Neuronal stem cell (in vitro differentiated cells): ENCODE data around the gene NINJ2.
A peak's percentile ranks its signal among the peaks of the same experiment; 100 is the strongest.
"Not testable (repeated sequence)": the region's sequence is repeated elsewhere in the genome, so short reads cannot be mapped to it uniquely, and the experiment has no call there.

Experiments used
- DNase-seq: peaks from one replicate; pipeline ENCODE4 v3.0.0-alpha.2; 2013; ENCODE audit warnings: low spot score
- H2AFZ ChIP-seq: one replicate; pipeline ENCODE4 v1.6.1; 2013; ENCODE audit warnings: mild to moderate bottlenecking, low read length, inconsistent platforms
- H2AK5ac ChIP-seq: 2 replicates; pipeline ENCODE4 v1.6.1; 2013; ENCODE audit warnings: low read depth, mild to moderate bottlenecking, inconsistent platforms, low read length, moderate library complexity, mixed read lengths
- H2BK120ac ChIP-seq: 2 replicates; pipeline ENCODE4 v1.6.1; 2013; ENCODE audit warnings: low read depth, mild to moderate bottlenecking, inconsistent platforms, low read length, moderate library complexity, mixed read lengths
- H2BK12ac ChIP-seq: one replicate; pipeline ENCODE4 v1.6.1; 2013; ENCODE audit warnings: low read length, inconsistent platforms
- H2BK15ac ChIP-seq: 2 replicates; pipeline ENCODE4 v1.6.1; 2013; ENCODE audit warnings: mild to moderate bottlenecking, low read length, inconsistent platforms, mixed read lengths
- H2BK5ac ChIP-seq: one replicate; pipeline ENCODE4 v1.6.1; 2013; ENCODE audit warnings: inconsistent platforms, mild to moderate bottlenecking, low read length, moderate library complexity
- H3K14ac ChIP-seq: one replicate; pipeline ENCODE4 v1.6.1; 2013; ENCODE audit warnings: low read length, inconsistent platforms
- H3K18ac ChIP-seq: 2 replicates; pipeline ENCODE4 v1.6.1; 2013; ENCODE audit warnings: low read length, inconsistent platforms
- H3K23ac ChIP-seq: 2 replicates; pipeline ENCODE4 v1.6.1; 2013; ENCODE audit warnings: low read depth, mild to moderate bottlenecking, mixed read lengths, low read length, inconsistent platforms; ENCODE audit not compliant: poor library complexity
- H3K27ac ChIP-seq: replicated peaks from 3 replicates; pipeline ENCODE4 v1.5.1; 2013; ENCODE audit warnings: low read length, inconsistent platforms
- H3K27me3 ChIP-seq, 3 experiments: 2 replicates each; pipeline ENCODE4 v1.6.1; 2013; ENCODE audit warnings: low read length in 3 of 3, mild to moderate bottlenecking in 2 of 3, inconsistent platforms in 1 of 3, low read depth in 1 of 3, mixed read lengths in 1 of 3, moderate library complexity in 1 of 3; ENCODE audit not compliant: control insufficient read depth in 3 of 3, insufficient read depth in 3 of 3
- H3K36me3 ChIP-seq, 2 donors: replicated peaks in 1 of 2; 2 replicates each; pipeline ENCODE4 v1.6.1; 2013; ENCODE audit warnings: low read length in 2 of 2; ENCODE audit not compliant: control insufficient read depth in 2 of 2, insufficient read depth in 2 of 2
- H3K4ac ChIP-seq: 2 replicates; pipeline ENCODE4 v1.6.1; 2013; ENCODE audit warnings: inconsistent platforms, mild to moderate bottlenecking, low read length, moderate library complexity
- H3K4me1 ChIP-seq, 2 donors: 1 replicate in 1 of 2; 2 replicates in 1 of 2; pipeline ENCODE4 v1.6.1; 2013; ENCODE audit warnings: low read length in 2 of 2, low read depth in 1 of 2; ENCODE audit not compliant: control insufficient read depth in 2 of 2, insufficient read depth in 1 of 2
- H3K4me2 ChIP-seq: one replicate; pipeline ENCODE4 v1.6.1; 2013; ENCODE audit warnings: mild to moderate bottlenecking, low read length, inconsistent platforms; ENCODE audit not compliant: insufficient read depth, poor library complexity, severe bottlenecking
- H3K4me3 ChIP-seq, 2 donors: 2 replicates each; pipeline ENCODE4 v1.5.1; 2013; ENCODE audit warnings: low read length in 2 of 2, mild to moderate bottlenecking in 2 of 2, inconsistent platforms in 1 of 2, moderate library complexity in 1 of 2
- H3K79me1 ChIP-seq: one replicate; pipeline ENCODE4 v1.6.1; 2013; ENCODE audit warnings: low read depth, mild to moderate bottlenecking, inconsistent platforms, low read length, moderate library complexity
- H3K9ac ChIP-seq: one replicate; pipeline ENCODE4 v1.6.1; 2013; ENCODE audit warnings: mild to moderate bottlenecking, low read depth, low read length, inconsistent platforms; ENCODE audit not compliant: poor library complexity
- H3K9me3 ChIP-seq, 2 donors: replicated peaks in 1 of 2; 2 replicates each; pipeline versions ENCODE3 to v1.6.1; 2013; ENCODE audit warnings: low read length in 2 of 2, mild to moderate bottlenecking in 2 of 2, inconsistent platforms in 1 of 2, low read depth in 1 of 2, mixed read lengths in 1 of 2, moderate library complexity in 1 of 2; ENCODE audit not compliant: control insufficient read depth in 2 of 2, insufficient read depth in 1 of 2
- H4K8ac ChIP-seq: one replicate; pipeline ENCODE4 v1.6.1; 2013; ENCODE audit warnings: low read depth, mild to moderate bottlenecking, inconsistent platforms, low read length, moderate library complexity
- H4K91ac ChIP-seq: one replicate; pipeline ENCODE4 v1.6.1; 2013; ENCODE audit warnings: low read length, low read depth, mild to moderate bottlenecking, inconsistent platforms; ENCODE audit not compliant: poor library complexity
- WGBS, 2 donors: extraction: QIAGEN DNeasy Blood & Tissue Kit; methylation state at CpG; one replicate each; pipeline ENCODE4 v1.1.7; 2013; ENCODE audit warnings: missing lambda C conversion rate in 2 of 2, mixed read lengths in 1 of 2; ENCODE audit not compliant: insufficient read length in 2 of 2, insufficient replicate concordance in 1 of 2; ENCODE audit errors: extremely low coverage in 2 of 2; 5-methylcytosine and 5-hydroxymethylcytosine counted together

The NINJ2 gene

GRCh38 chr12:632102-632696 lies 31.0 kb downstream of the NINJ2 start:
- Histone ChIP-seq H3K27me3 (no peaks in the 10 kb centered on the region), H2BK12ac (no peak overlapping the region), H4K91ac (no peak overlapping the region), H3K14ac (no peak overlapping the region), H2BK5ac (no peak overlapping the region), H3K18ac (no peak overlapping the region), H3K23ac (no peak overlapping the region), H3K4me1 (peaks cover 5 to 11% of the 10 kb centered on the region in 2 donors), H3K79me1 (no peaks in the 10 kb centered on the region), H3K9ac (no peak overlapping the region), H3K4me2 (peak overlapping the region; percentile 13), H3K36me3 (no peaks in the 10 kb centered on the region), H3K4me3 (no peak overlapping the region), H2AK5ac (no peak overlapping the region), H3K27ac (peak overlapping the region; percentile 29), H3K9me3 (no peaks in the 10 kb centered on the region), H3K4ac (no peak overlapping the region), H2BK120ac (no peak overlapping the region), H2AFZ (peak overlapping the region; percentile 78), H4K8ac (no peak overlapping the region), H2BK15ac (no peak overlapping the region)
- peak; percentile 46 for DNase-seq
- WGBS, 2 donors, result no CpG with 5 or more reads among the region's 7 CpGs

GRCh38 chr12:630656-631632 lies 32.3 kb downstream of the NINJ2 start:
- Histone ChIP-seq H3K27me3 (no peaks in the 10 kb centered on the region), H3K4me3 (no peak overlapping the region), H2AK5ac (peak overlapping the region; percentile 30), H3K9me3 (no peaks in the 10 kb centered on the region), H3K4ac (no peak overlapping the region), H3K9ac (no peak overlapping the region), H2BK15ac (peak overlapping the region; percentile 81), H3K4me2 (no peak overlapping the region), H3K4me1 (peaks cover 5 to 11% of the 10 kb centered on the region in 2 donors), H2BK12ac (no peak overlapping the region), H4K91ac (no peak overlapping the region), H2BK5ac (no peak overlapping the region), H3K79me1 (no peaks in the 10 kb centered on the region), H2BK120ac (no peak overlapping the region), H2AFZ (no peak overlapping the region), H3K23ac (no peak overlapping the region), H3K36me3 (no peaks in the 10 kb centered on the region), H3K14ac (no peak overlapping the region), H4K8ac (no peak overlapping the region), H3K18ac (peak overlapping the region; percentile 76), H3K27ac (no peak overlapping the region)
- DNase-seq, result no peak
- WGBS, 2 donors, result no CpG with 5 or more reads among the region's 45 CpGs

- H3K4ac ChIP-seq, H3K27ac ChIP-seq, H2BK12ac ChIP-seq, H3K4me2 ChIP-seq, H3K36me3 ChIP-seq, H2BK15ac ChIP-seq, H3K23ac ChIP-seq, H4K91ac ChIP-seq, H3K4me3 ChIP-seq, H2AK5ac ChIP-seq, H3K18ac ChIP-seq, H3K79me1 ChIP-seq, H4K8ac ChIP-seq, H3K9ac ChIP-seq, H2BK120ac ChIP-seq, H3K14ac ChIP-seq, H3K9me3 ChIP-seq, H2BK5ac ChIP-seq, H2AFZ ChIP-seq, DNase-seq, H3K27me3 ChIP-seq: not testable (repeated sequence)
- no CpG with 5 or more reads among the region's 1 CpG for WGBS, 2 donors
- H3K4me1 ChIP-seq, result peaks cover 5 to 11% of the 10 kb centered on the region in 2 donors
Measured at GRCh38 chr12:628742-629078, 34.5 kb downstream of the NINJ2 start.
